Stimulated activated naive CD8-positive, alpha-beta T cell treated with anti-CD3 and anti-CD28 coated beads, Interleukin-15, amount 100 ng/mL, for 72 hours (primary cell): ENCODE measurements around the gene ZNF263.
"Not testable (repeated sequence)": the region's sequence is repeated elsewhere in the genome, so short reads cannot be mapped to it uniquely, and the experiment has no call there.

Experiments used
- ATAC-seq: fragments of 150-1000 bp; cut with Tn5 transposase; 2 replicates; pipeline ENCODE4 v1.10.0; 2021; ENCODE audit warnings: mild to moderate bottlenecking, moderate library complexity
- DNase-seq, 2 donors: peaks; one replicate each; pipeline ENCODE4 v3.0.0; 2021 to 2022
- H3K27ac Mint-ChIP-seq, 2 donors: one replicate each; pipeline ENCODE4 v1.8.0; 2022; ENCODE audit warnings: mild to moderate bottlenecking in 2 of 2, mixed read lengths in 2 of 2, moderate library complexity in 2 of 2
- H3K27me3 Mint-ChIP-seq: one replicate; pipeline ENCODE4 v1.8.0; 2022; ENCODE audit warnings: mixed read lengths
- H3K4me1 Mint-ChIP-seq: one replicate; pipeline ENCODE4 v1.8.0; 2022; ENCODE audit warnings: mild to moderate bottlenecking, mixed read lengths
- H3K4me3 Mint-ChIP-seq, 2 donors: one replicate each; pipeline ENCODE4 v1.8.0; 2022; ENCODE audit warnings: mild to moderate bottlenecking in 2 of 2, mixed read lengths in 2 of 2, moderate library complexity in 1 of 2
- H3K9me3 Mint-ChIP-seq, 2 donors: one replicate each; pipeline ENCODE4 v1.8.0; 2022; ENCODE audit warnings: mixed read lengths in 2 of 2

The ZNF263 gene

GRCh38 chr16:3256866-3257465 lies 26.3 kb upstream of the ZNF263 start:
- no peak overlapping the region for H3K4me3 Mint-ChIP-seq
- H3K27ac Mint-ChIP-seq = no peak overlapping the region
- peaks cover 4% of the 10 kb centered on the region for H3K4me1 Mint-ChIP-seq
- DNase-seq = no peak
- no peak for ATAC-seq
- no peaks in the 10 kb centered on the region for H3K27me3 Mint-ChIP-seq
- H3K9me3 Mint-ChIP-seq = no peaks in the 10 kb centered on the region

- no peaks in the 10 kb centered on the region for H3K27me3 Mint-ChIP-seq
- H3K9me3 Mint-ChIP-seq = no peaks in the 10 kb centered on the region
- H3K27ac Mint-ChIP-seq = no peak overlapping the region
- DNase-seq (no peak), ATAC-seq (no peak)
- H3K4me1 Mint-ChIP-seq = peaks cover 27% of the 10 kb centered on the region
- H3K4me3 Mint-ChIP-seq = no peak overlapping the region
Measured at GRCh38 chr16:3259836-3260235, 23.5 kb upstream of the ZNF263 start.

GRCh38 chr16:3262517-3262916 lies 20.8 kb upstream of the ZNF263 start:
- H3K27ac Mint-ChIP-seq = peak overlapping the region in 1 of 2 donors; percentile 80
- peak overlapping the region; percentile 63 to 89 for H3K4me3 Mint-ChIP-seq
- H3K4me1 Mint-ChIP-seq = peaks cover 40% of the 10 kb centered on the region
- DNase-seq (no peak), ATAC-seq (no peak)
- H3K9me3 Mint-ChIP-seq = no peaks in the 10 kb centered on the region
- H3K27me3 Mint-ChIP-seq = no peaks in the 10 kb centered on the region

GRCh38 chr16:3264137-3265036 lies 18.9 kb upstream of the ZNF263 start:
- peak overlapping the region; percentile 94 to 97 for H3K27ac Mint-ChIP-seq
- no peaks in the 10 kb centered on the region for H3K27me3 Mint-ChIP-seq
- peak; percentile 91 for ATAC-seq
- H3K9me3 Mint-ChIP-seq = peaks cover 0 to 4% of the 10 kb centered on the region in 2 donors
- H3K4me1 Mint-ChIP-seq = peaks cover 40% of the 10 kb centered on the region
- H3K4me3 Mint-ChIP-seq = peak overlapping the region; percentile 89 to 90
- DNase-seq = peak; percentile 98 to 99

- no peaks in the 10 kb centered on the region for H3K27me3 Mint-ChIP-seq
- peaks cover 0 to 4% of the 10 kb centered on the region in 2 donors for H3K9me3 Mint-ChIP-seq
- ATAC-seq = no peak
- peaks cover 35% of the 10 kb centered on the region for H3K4me1 Mint-ChIP-seq
- no peak for DNase-seq
- no peak overlapping the region for H3K27ac Mint-ChIP-seq
- no peak overlapping the region for H3K4me3 Mint-ChIP-seq
Measured at GRCh38 chr16:3266873-3267537, 16.3 kb upstream of the ZNF263 start.

GRCh38 chr16:3268294-3268693 lies 15.0 kb upstream of the ZNF263 start:
- ATAC-seq = no peak
- H3K9me3 Mint-ChIP-seq = peaks cover 0 to 4% of the 10 kb centered on the region in 2 donors

GRCh38 chr16:3270718-3271117 lies 12.6 kb upstream of the ZNF263 start:
- not testable (repeated sequence) for DNase-seq, H3K27me3 Mint-ChIP-seq, ATAC-seq, H3K27ac Mint-ChIP-seq, H3K4me1 Mint-ChIP-seq, H3K9me3 Mint-ChIP-seq, H3K4me3 Mint-ChIP-seq

More at GRCh38 chr16:3268294-3268693, 15.0 kb upstream of the ZNF263 start:
- Mint-ChIP-seq H3K27ac (no peak overlapping the region), H3K4me3 (no peak overlapping the region), H3K4me1 (peaks cover 23% of the 10 kb centered on the region), H3K27me3 (no peaks in the 10 kb centered on the region)
- DNase-seq = no peak

- not testable (repeated sequence) for ATAC-seq, H3K27ac Mint-ChIP-seq, H3K27me3 Mint-ChIP-seq, H3K9me3 Mint-ChIP-seq, H3K4me1 Mint-ChIP-seq, DNase-seq, H3K4me3 Mint-ChIP-seq
Measured at GRCh38 chr16:3271281-3271680, 12.0 kb upstream of the ZNF263 start.

- ATAC-seq (no peak), DNase-seq (no peak)
- no peak overlapping the region for H3K4me3 Mint-ChIP-seq
- H3K27me3 Mint-ChIP-seq = peaks cover 16% of the 10 kb centered on the region
- H3K4me1 Mint-ChIP-seq = no peaks in the 10 kb centered on the region
- peaks cover 0 to 7% of the 10 kb centered on the region in 2 donors for H3K9me3 Mint-ChIP-seq
- no peak overlapping the region for H3K27ac Mint-ChIP-seq
Measured at GRCh38 chr16:3274490-3274889, 8.8 kb upstream of the ZNF263 start.

- H3K27ac Mint-ChIP-seq = no peak overlapping the region
- no peak overlapping the region for H3K4me3 Mint-ChIP-seq
- ATAC-seq (no peak), DNase-seq (no peak)
- no peaks in the 10 kb centered on the region for H3K4me1 Mint-ChIP-seq
- H3K27me3 Mint-ChIP-seq = peaks cover 16% of the 10 kb centered on the region
- peaks cover 0 to 7% of the 10 kb centered on the region in 2 donors for H3K9me3 Mint-ChIP-seq
Measured at GRCh38 chr16:3274947-3275346, 8.3 kb upstream of the ZNF263 start.

GRCh38 chr16:3276679-3277078 lies 6.6 kb upstream of the ZNF263 start:
- peaks cover 3% of the 10 kb centered on the region for H3K4me1 Mint-ChIP-seq
- H3K4me3 Mint-ChIP-seq = no peak overlapping the region
- ATAC-seq (no peak), DNase-seq (no peak)
- peaks cover 16% of the 10 kb centered on the region for H3K27me3 Mint-ChIP-seq
- H3K27ac Mint-ChIP-seq = no peak overlapping the region
- peaks cover 0 to 7% of the 10 kb centered on the region in 2 donors for H3K9me3 Mint-ChIP-seq

- H3K4me3 Mint-ChIP-seq = peak overlapping the region; percentile 22 to 98
- H3K27ac Mint-ChIP-seq = no peak overlapping the region
- peaks cover 0 to 13% of the 10 kb centered on the region in 2 donors for H3K9me3 Mint-ChIP-seq
- no peak for ATAC-seq
- DNase-seq = no peak
- H3K4me1 Mint-ChIP-seq = peaks cover 38% of the 10 kb centered on the region
- peaks cover 16% of the 10 kb centered on the region for H3K27me3 Mint-ChIP-seq
Measured at GRCh38 chr16:3281222-3281820, 2.0 kb upstream of the ZNF263 start.

- peaks cover under 1 to 8% of the 10 kb centered on the region in 2 donors for H3K9me3 Mint-ChIP-seq
Measured at GRCh38 chr16:3282103-3282729, 1.1 kb upstream of the ZNF263 start.

GRCh38 chr16:3283543-3284447 lies 504 bp downstream of the ZNF263 start:
- H3K4me1 Mint-ChIP-seq = peaks cover 41% of the 10 kb centered on the region
- no peak for ATAC-seq
- H3K27ac Mint-ChIP-seq = peak overlapping the region; percentile 96 to 99
- H3K27me3 Mint-ChIP-seq = no peaks in the 10 kb centered on the region
- DNase-seq = no peak
- H3K4me3 Mint-ChIP-seq = peak overlapping the region; percentile 92 to 98
- H3K9me3 Mint-ChIP-seq = peaks cover 5 to 16% of the 10 kb centered on the region in 2 donors

More at GRCh38 chr16:3282103-3282729, 1.1 kb upstream of the ZNF263 start:
- peaks cover 7% of the 10 kb centered on the region for H3K27me3 Mint-ChIP-seq
- ATAC-seq (peak; percentile 60), DNase-seq (no peak)
- peak overlapping the region; percentile 96 to 99 for H3K27ac Mint-ChIP-seq
- H3K4me1 Mint-ChIP-seq = peaks cover 41% of the 10 kb centered on the region
- peak overlapping the region; percentile 92 to 98 for H3K4me3 Mint-ChIP-seq
